K562 (cell line): ENCODE results near the gene C19orf67. TPM values are rescaled to one million over a fixed set of nuclear protein-coding genes. Genes with fewer than 3 reads are reported as not detected.

Experiments used
- ATAC-seq: fragments of 200-7000 bp; cut with Tn5 transposase; 3 replicates; pipeline ENCODE4 v1.9.1; 2020; ENCODE audit warnings: moderate library complexity
- BruUV-seq: library from RNA; stranded (reverse); fragments of 400-500 nt; replicated peaks from 2 replicates; lab custom pipeline; 2021; lab: Mats Ljungman, UMichigan
- CTCF ChIA-PET: fragments of 300-600 bp; formaldehyde crosslinking; extraction: SDS; loops from one replicate; lab custom pipeline; 2021; ENCODE audit warnings: low intra/inter-chr PET ratio; lab: Yijun Ruan, JAX
- POLR2A ChIA-PET: fragments of 300-600, 350-650 bp; sonication (Branson Sonifier 250); formaldehyde crosslinking; extraction: SDS; loops from one replicate; lab custom pipeline; 2021; ENCODE audit warnings: antibody characterized with exemption, inconsistent platforms; lab: Yijun Ruan, JAX
- DNase-seq, 4 experiments: peaks; one replicate each; pipeline versions ENCODE4 v3.0.0 to v3.0.0-alpha.2; 2011 to 2018; ENCODE audit warnings: low spot score in 3 of 4, mixed read lengths in 3 of 4; ENCODE audit errors: extremely low read depth in 1 of 4
- FAIRE-seq: peaks from 2 replicates; lab custom pipeline; 2011; peaks lifted over from hg19 to GRCh38; lab: Jason Lieb, UNC
- H2AFZ ChIP-seq: 2 replicates; pipeline ENCODE4 v1.6.0; 2011; ENCODE audit warnings: low read depth, low read length, control low read depth, inconsistent platforms
- H3K27ac ChIP-seq: fragments of 200-600 bp; 3 replicates; pipeline ENCODE4 v1.8.0; 2011; ENCODE audit warnings: low read depth, mild to moderate bottlenecking, control low read depth, inconsistent platforms, low read length, moderate library complexity, mixed read lengths; ENCODE audit errors: extremely low read depth
- H3K27me3 ChIP-seq, 2 experiments: fragments of 300-600 bp in 1 of 2; 2 replicates in 1 of 2; 3 replicates in 1 of 2; pipeline versions ENCODE4 v1.6.0 to v1.8.0; 2011; ENCODE audit warnings: inconsistent platforms in 2 of 2, low read length in 2 of 2, mild to moderate bottlenecking in 1 of 2, mixed read lengths in 1 of 2, moderate library complexity in 1 of 2; ENCODE audit not compliant: control insufficient read depth in 2 of 2, insufficient read depth in 2 of 2
- H3K36me3 ChIP-seq: fragments of 300-600 bp; 3 replicates; pipeline ENCODE4 v1.8.0; 2011; ENCODE audit warnings: mild to moderate bottlenecking, low read length, inconsistent platforms; ENCODE audit not compliant: control insufficient read depth, insufficient read depth
- H3K4me1 ChIP-seq, 2 experiments: fragments of 200-600 bp in 1 of 2; replicated peaks in 1 of 2; 2 replicates in 1 of 2; 3 replicates in 1 of 2; pipeline versions ENCODE4 v1.5.1 to v1.8.0; 2011; ENCODE audit warnings: inconsistent platforms in 2 of 2, low read length in 2 of 2, mild to moderate bottlenecking in 1 of 2, mixed read lengths in 1 of 2, moderate library complexity in 1 of 2; ENCODE audit not compliant: control insufficient read depth in 2 of 2, insufficient read depth in 2 of 2
- H3K4me2 ChIP-seq: 2 replicates; pipeline ENCODE4 v1.6.1; 2011; ENCODE audit warnings: low read length, control low read depth, inconsistent platforms, mixed read lengths; ENCODE audit not compliant: insufficient read depth
- H3K4me3 ChIP-seq: fragments of 200-600 bp; sonication (generic), shearing (Covaris generic); 2 replicates; pipeline ENCODE4 v1.5.1; 2016; ENCODE audit warnings: control low read depth, inconsistent platforms
- H3K79me2 ChIP-seq: fragments of 200-600 bp; 3 replicates; pipeline ENCODE4 v1.8.0; 2011; ENCODE audit warnings: low read length, inconsistent platforms; ENCODE audit not compliant: control insufficient read depth, insufficient read depth
- H3K9ac ChIP-seq, 2 experiments: 2 replicates each; pipeline versions ENCODE4 v1.6.0 to v1.6.1; 2011; ENCODE audit warnings: low read depth in 2 of 2, low read length in 2 of 2, control low read depth in 1 of 2, inconsistent platforms in 1 of 2, mild to moderate bottlenecking in 1 of 2, mixed read lengths in 1 of 2; ENCODE audit not compliant: insufficient read depth in 1 of 2
- H3K9me1 ChIP-seq: one replicate; pipeline ENCODE4 v1.6.0; 2011; ENCODE audit warnings: inconsistent platforms, mild to moderate bottlenecking, low read length, moderate library complexity; ENCODE audit not compliant: control insufficient read depth, insufficient read depth
- H3K9me3 ChIP-seq: replicated peaks from 2 replicates; pipeline ENCODE4 v1.5.1; 2011; ENCODE audit warnings: low read depth, low read length, inconsistent platforms; ENCODE audit not compliant: control insufficient read depth, insufficient read depth
- H4K20me1 ChIP-seq: replicated peaks from 2 replicates; pipeline ENCODE4 v1.6.1; 2011; ENCODE audit warnings: low read length, inconsistent platforms, mixed read lengths; ENCODE audit not compliant: control insufficient read depth, insufficient read depth
- ADNP ChIP-seq: fragments of 200-800 bp; sonication (Bioruptor generic); IDR thresholded peaks from 2 replicates; pipeline ENCODE4 v1.6.1; 2016; ENCODE audit warnings: missing genetic modification characterization, missing compliant biosample characterization
- ARHGAP35 ChIP-seq: fragments of 450-650 bp; IDR thresholded peaks from 2 replicates; pipeline ENCODE4 v1.6.1; 2018; ENCODE audit not compliant: partially characterized antibody
- CBX3 ChIP-seq, 2 experiments: IDR thresholded peaks; 1 replicate in 1 of 2; 2 replicates in 1 of 2; pipeline ENCODE4 v1.6.1; 2012; ENCODE audit warnings: inconsistent platforms in 2 of 2, low read length in 2 of 2, borderline replicate concordance in 1 of 2, control low read depth in 1 of 2
- CTBP1 ChIP-seq: fragments of 450-650 bp; IDR thresholded peaks from 2 replicates; pipeline ENCODE4 v1.6.1; 2016; ENCODE audit warnings: borderline replicate concordance
- DACH1 ChIP-seq: fragments of 450-650 bp; IDR thresholded peaks from 2 replicates; pipeline ENCODE4 v1.6.1; 2018; ENCODE audit not compliant: partially characterized antibody
- DDX20 ChIP-seq: fragments of 450-650 bp; IDR thresholded peaks from 2 replicates; pipeline ENCODE4 v1.6.1; 2016; ENCODE audit warnings: missing genetic modification characterization, low read depth, mild to moderate bottlenecking, missing compliant biosample characterization, moderate library complexity
- E4F1 ChIP-seq: fragments of 250-450 bp; sonication (Bioruptor Pico); IDR thresholded peaks from 2 replicates; pipeline ENCODE4 v1.5.0; 2021; ENCODE audit warnings: mild to moderate bottlenecking, borderline replicate concordance
- GTF2F1 ChIP-seq: IDR thresholded peaks from 2 replicates; pipeline ENCODE4 v1.6.1; 2011; ENCODE audit warnings: low read depth, low read length, improper control_type of control experiment
- HSF4 ChIP-seq: fragments of 250-450 bp; sonication (Bioruptor Pico); IDR thresholded peaks from 2 replicates; pipeline ENCODE4 v2.1.2; 2022; ENCODE audit warnings: mild to moderate bottlenecking, moderate library complexity, borderline replicate concordance
- KLF16 ChIP-seq: IDR thresholded peaks from 2 replicates; pipeline ENCODE4 v1.6.1; 2016; ENCODE audit warnings: antibody characterized with exemption
- RFX7 ChIP-seq: fragments of 250-450 bp; sonication (Bioruptor Pico); IDR thresholded peaks from 2 replicates; pipeline ENCODE4 v1.5.1; 2021; ENCODE audit warnings: mild to moderate bottlenecking
- SMARCB1 ChIP-seq: IDR thresholded peaks from 2 replicates; pipeline ENCODE4 v1.6.1; 2011; ENCODE audit warnings: improper control_type of control experiment, low read depth; ENCODE audit not compliant: insufficient read length
- VEZF1 ChIP-seq: fragments of 200-800 bp; sonication (Bioruptor generic); IDR thresholded peaks from 2 replicates; pipeline ENCODE4 v1.6.1; 2017; ENCODE audit warnings: missing genetic modification characterization, missing compliant biosample characterization
- ZBTB8A ChIP-seq: fragments of 450-650 bp; IDR thresholded peaks from 2 replicates; pipeline ENCODE4 v1.6.1; 2018; ENCODE audit warnings: mild to moderate bottlenecking, moderate library complexity; ENCODE audit not compliant: partially characterized antibody
- ZMIZ1 ChIP-seq, 2 experiments: fragments of 150-350 bp in 1 of 2; IDR thresholded peaks; 2 replicates each; pipeline ENCODE4 v1.6.1; 2012 to 2016; ENCODE audit warnings: low read depth in 2 of 2, low read length in 2 of 2, mild to moderate bottlenecking in 1 of 2, moderate library complexity in 1 of 2
- ZNF121 ChIP-seq: sonication (generic); formaldehyde crosslinking; conservative IDR thresholded peaks from 2 replicates; pipeline ENCODE4 v1.8.0; 2022; ENCODE audit warnings: missing genetic modification reagents
- WGBS: fragments of 100-300 bp; shearing (Covaris generic); methylation state at CpG from one replicate; pipeline ENCODE4 v1.1.6; 2016; ENCODE audit warnings: low coverage, mixed read lengths; ENCODE audit not compliant: insufficient coverage; ENCODE audit errors: missing lambda C conversion rate; 5-methylcytosine and 5-hydroxymethylcytosine counted together
- in situ Hi-C: fragments of 300-500 bp; cut with MboI; formaldehyde crosslinking; loops from 4 replicates; pipeline ENCODE4 v1.15.0; 2018; ENCODE audit warnings: inconsistent platforms, mixed read lengths
- intact Hi-C: fragments of 100-400 bp; cut with micrococcal nuclease; formaldehyde crosslinking; loops from 2 replicates; pipeline ENCODE4 v1.14.2; 2022
- polyA plus RNA-seq, 8 experiments: library from polyadenylated mRNA; depleted of rRNA in 4 of 8; stranded (reverse) in 5 of 8; unstranded in 3 of 8; fragments of >200 nt; fragmentation: Nextera tagmentation in 2 of 8; fragmentation: Illumina TruSeq in 1 of 8; extraction: Ambion mirVana in 2 of 8; extraction: Trizol in 1 of 8; gene quantifications; 2 replicates each; pipeline versions ENCODE4 v1.2.1 to v1.2.3, GENCODE V29; 2011 to 2014; ENCODE audit warnings: inconsistent platforms in 1 of 8, missing spikeins in 1 of 8
- total RNA-seq, 7 experiments: library from RNA; depleted of rRNA in 6 of 7; stranded (reverse); fragments of >200 nt in 6 of 7; fragmentation: Illumina TruSeq in 2 of 7; extraction: Trizol in 2 of 7; gene quantifications; 2 replicates each; pipeline versions ENCODE4 v1.2.1 to v1.2.3, GENCODE V29; 2011 to 2021; ENCODE audit warnings: low replicate concordance in 1 of 7

C19orf67 gene
- total and polyA plus RNA-seq, 9 of the 15 experiments (the other 6 are each of a cell fraction or from before 2014, with no cell fraction given): 0.29 to 1.8 (median 0.51) TPM; not detected in 3

- no peak overlapping the region for H2AFZ ChIP-seq
- no peaks in the 10 kb centered on the region for H3K79me2 ChIP-seq
- no peak overlapping the region for H3K4me3 ChIP-seq
- no peak overlapping the region for H3K9ac ChIP-seq
- no peaks in the 10 kb centered on the region for H3K9me1 ChIP-seq
- H3K9me3 ChIP-seq: peaks cover 10% of the 10 kb centered on the region
- no peaks in the 10 kb centered on the region for H3K27me3 ChIP-seq
- CTCF ChIA-PET: no interaction called here
- intact Hi-C loops (no loop called here), in situ Hi-C loops (no loop called here)
- H3K4me2 ChIP-seq: no peak overlapping the region
- peaks cover 7% of the 10 kb centered on the region; the same call in 1 of the 3 replicates for H3K36me3 ChIP-seq
- BruUV-seq: TSS peak; percentile 20
- 5% methylated on average over 6 of the region's 7 CpGs for WGBS
- POLR2A ChIA-PET: interaction anchor here (0.6 to 0.9 kb wide), 2 partner anchors 13 to 23 kb away, joined by 3 read pairs; partner anchors contain the start of gene PRKACA
- H3K27ac ChIP-seq: no peak overlapping the region
- no peaks in the 10 kb centered on the region for H4K20me1 ChIP-seq
- DNase-seq (peak in 2 of 4 experiments; percentile 1 to 60), FAIRE-seq (peak; percentile 72), ATAC-seq (no peak)
- H3K4me1 ChIP-seq: peaks cover 2 to 21% of the 10 kb centered on the region in 2 experiments; a peak in 3 of 5 replicates
- no peak for TF ChIP-seq VEZF1 (CRISPR knock-in tag)
- TF ChIP-seq ZMIZ1 (IDR thresholded peaks at IDR 0.05; ENCODE audit: low read depth in 2 of 2, low read length in 2 of 2): no peak
- no peak for TF ChIP-seq ZBTB8A
- TF ChIP-seq CTBP1: no peak
- no peak for TF ChIP-seq HSF4 (CRISPR knock-in tag)
- no peak for TF ChIP-seq DACH1
- TF ChIP-seq GTF2F1: no peak
- peak; percentile 73 for TF ChIP-seq ADNP (tag)
- TF ChIP-seq RFX7 (CRISPR knock-in tag): no peak
- no peak for TF ChIP-seq E4F1 (CRISPR knock-in tag)
- peak; percentile 34 for TF ChIP-seq ARHGAP35
- TF ChIP-seq KLF16: no peak
- TF ChIP-seq DDX20: no peak
- peak; percentile 16; the same call in 1 of the 2 replicates for TF ChIP-seq ZNF121
- peak in 1 of 2 experiments; percentile 55; a peak in 1 of 3 replicates for TF ChIP-seq CBX3 (IDR thresholded peaks at IDR 0.05; ENCODE audit: borderline replicate concordance in 1 of 2, low read length in 2 of 2)
- no peak for TF ChIP-seq SMARCB1
Observed at GRCh38 chr19:14094854-14095253, 9.3 kb upstream of the C19orf67 start.
